Fibroblast of the aortic adventitia (primary cell): Measurements from ENCODE around the gene KIF22. TPM values are rescaled to one million over a fixed set of nuclear protein-coding genes. Genes with fewer than 3 reads are reported as not detected.

Experiments used
- DNase-seq: peaks from one replicate; pipeline ENCODE4 v3.0.0-alpha.2; 2010; ENCODE audit warnings: low read depth
- H3K4me3 ChIP-seq: 2 replicates; pipeline ENCODE4 v1.5.1; 2011; ENCODE audit warnings: low read depth, mild to moderate bottlenecking, control low read depth, low read length, moderate library complexity
- total RNA-seq: library from RNA; depleted of rRNA; stranded (reverse); fragments of >200 nt; gene quantifications from 2 replicates; pipeline ENCODE4 v1.2.3, GENCODE V29; 2012; ENCODE audit warnings: low replicate concordance
- TF ChIP-seq, protein P1 (sequence below): IDR thresholded peaks from 2 replicates; pipeline ENCODE4 v1.5.1; 2011; ENCODE audit warnings: mild to moderate bottlenecking, low read length, control low read depth, inconsistent platforms; ENCODE audit not compliant: insufficient read depth

The KIF22 gene
- total RNA-seq, 1 donor, result 52.4 TPM

DNA sequence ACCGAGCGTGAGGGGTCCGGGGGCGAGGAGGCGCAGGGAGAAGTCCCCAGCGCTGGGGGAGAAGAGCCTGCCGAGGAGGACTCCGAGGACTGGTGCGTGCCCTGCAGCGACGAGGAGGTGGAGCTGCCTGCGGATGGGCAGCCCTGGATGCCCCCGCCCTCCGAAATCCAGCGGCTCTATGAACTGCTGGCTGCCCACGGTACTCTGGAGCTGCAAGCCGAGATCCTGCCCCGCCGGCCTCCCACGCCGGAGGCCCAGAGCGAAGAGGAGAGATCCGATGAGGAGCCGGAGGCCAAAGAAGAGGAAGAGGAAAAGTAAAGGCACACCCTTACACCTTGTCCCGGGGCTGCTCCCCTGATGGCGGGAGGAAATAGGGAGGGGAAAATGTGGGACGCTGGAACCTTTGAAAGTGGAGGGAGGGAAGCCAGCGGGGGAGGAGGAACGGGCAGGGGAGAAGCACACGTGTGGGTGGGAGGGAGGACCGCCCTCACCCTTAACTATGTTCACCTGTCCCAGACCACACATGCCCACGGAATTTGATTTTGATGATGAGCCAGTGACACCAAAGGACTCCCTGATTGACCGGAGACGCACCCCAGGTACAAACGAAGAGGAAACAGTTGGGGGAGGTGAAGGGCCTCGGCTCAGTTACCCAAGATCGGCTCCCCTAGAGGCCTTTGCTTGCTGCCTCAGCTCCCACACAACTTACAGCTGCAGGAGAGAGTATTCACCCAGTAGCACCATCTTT lies 26.3 kb downstream of the KIF22 start:
- peak overlapping the region; percentile 86 for H3K4me3 ChIP-seq
- TF ChIP-seq, protein P1, sequence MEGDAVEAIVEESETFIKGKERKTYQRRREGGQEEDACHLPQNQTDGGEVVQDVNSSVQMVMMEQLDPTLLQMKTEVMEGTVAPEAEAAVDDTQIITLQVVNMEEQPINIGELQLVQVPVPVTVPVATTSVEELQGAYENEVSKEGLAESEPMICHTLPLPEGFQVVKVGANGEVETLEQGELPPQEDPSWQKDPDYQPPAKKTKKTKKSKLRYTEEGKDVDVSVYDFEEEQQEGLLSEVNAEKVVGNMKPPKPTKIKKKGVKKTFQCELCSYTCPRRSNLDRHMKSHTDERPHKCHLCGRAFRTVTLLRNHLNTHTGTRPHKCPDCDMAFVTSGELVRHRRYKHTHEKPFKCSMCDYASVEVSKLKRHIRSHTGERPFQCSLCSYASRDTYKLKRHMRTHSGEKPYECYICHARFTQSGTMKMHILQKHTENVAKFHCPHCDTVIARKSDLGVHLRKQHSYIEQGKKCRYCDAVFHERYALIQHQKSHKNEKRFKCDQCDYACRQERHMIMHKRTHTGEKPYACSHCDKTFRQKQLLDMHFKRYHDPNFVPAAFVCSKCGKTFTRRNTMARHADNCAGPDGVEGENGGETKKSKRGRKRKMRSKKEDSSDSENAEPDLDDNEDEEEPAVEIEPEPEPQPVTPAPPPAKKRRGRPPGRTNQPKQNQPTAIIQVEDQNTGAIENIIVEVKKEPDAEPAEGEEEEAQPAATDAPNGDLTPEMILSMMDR, result peak; percentile 40
- peak; percentile 58 for DNase-seq

DNA sequence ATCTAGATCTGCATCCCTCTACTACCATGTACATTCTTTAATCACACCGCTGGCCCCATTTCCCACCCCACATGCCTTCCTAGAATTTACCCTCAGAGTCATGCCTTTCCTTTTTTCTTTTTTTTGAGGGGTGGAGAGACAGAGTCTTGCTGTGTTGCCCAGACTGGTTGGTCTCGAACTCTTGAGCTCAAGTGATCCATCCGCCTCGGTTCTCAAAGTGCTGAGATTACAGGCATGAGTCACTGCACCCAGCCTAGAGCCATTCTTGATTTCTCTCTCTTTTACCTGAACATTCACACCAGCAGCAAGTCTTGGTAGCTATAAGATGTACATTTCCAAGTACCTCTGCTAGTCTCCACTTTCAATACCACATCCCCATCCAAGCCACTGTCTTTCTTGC lies 27.5 kb downstream of the KIF22 start:
- TF ChIP-seq, protein P1, result no peak
- no peak overlapping the region for H3K4me3 ChIP-seq
- no peak for DNase-seq

DNA sequence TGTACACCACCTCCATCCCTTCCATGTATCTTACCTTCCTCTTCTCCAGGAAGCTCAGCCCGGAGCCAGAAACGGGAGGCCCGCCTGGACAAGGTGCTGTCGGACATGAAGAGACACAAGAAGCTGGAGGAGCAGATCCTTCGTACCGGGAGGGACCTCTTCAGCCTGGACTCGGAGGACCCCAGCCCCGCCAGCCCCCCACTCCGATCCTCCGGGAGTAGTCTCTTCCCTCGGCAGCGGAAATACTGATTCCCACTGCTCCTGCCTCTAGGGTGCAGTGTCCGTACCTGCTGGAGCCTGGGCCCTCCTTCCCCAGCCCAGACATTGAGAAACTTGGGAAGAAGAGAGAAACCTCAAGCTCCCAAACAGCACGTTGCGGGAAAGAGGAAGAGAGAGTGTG lies 29.0 kb downstream of the KIF22 start:
- H3K4me3 ChIP-seq, result peak overlapping the region; percentile 81
- no peak for DNase-seq
- TF ChIP-seq, protein P1, result peak; percentile 21

DNA sequence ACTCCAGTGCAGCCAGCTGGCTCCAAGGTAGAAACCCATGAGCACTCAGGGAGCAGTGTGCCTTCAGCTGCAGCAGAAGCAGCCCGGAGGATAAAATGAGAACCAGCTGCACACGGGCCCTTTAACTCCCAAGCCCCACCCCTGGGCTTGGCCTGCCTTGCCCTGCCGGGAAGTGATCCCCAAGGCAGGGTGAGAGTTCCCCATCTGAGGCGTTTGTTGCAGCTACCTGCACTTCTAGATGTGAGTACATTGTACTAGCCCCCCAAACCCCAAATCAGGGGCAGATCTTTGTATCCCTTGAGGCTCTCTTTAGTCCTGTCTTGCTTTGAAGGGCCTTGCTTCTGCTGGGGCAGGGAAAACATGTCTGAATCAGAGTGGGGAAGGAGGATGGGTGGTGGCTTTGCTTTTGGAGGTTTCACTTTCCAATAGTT lies 29.7 kb downstream of the KIF22 start, which contains the start of gene MVP:
Gene MVP (plus strand): TSS at position 192 of the 431 bp plus-strand sequence. CDS start 10,088 bp downstream, outside the sequence.
- DNase-seq, result peak; percentile 75
- TF ChIP-seq, protein P1, result no peak
- peak within 1 kb of the TSS; percentile 81 for H3K4me3 ChIP-seq

DNA sequence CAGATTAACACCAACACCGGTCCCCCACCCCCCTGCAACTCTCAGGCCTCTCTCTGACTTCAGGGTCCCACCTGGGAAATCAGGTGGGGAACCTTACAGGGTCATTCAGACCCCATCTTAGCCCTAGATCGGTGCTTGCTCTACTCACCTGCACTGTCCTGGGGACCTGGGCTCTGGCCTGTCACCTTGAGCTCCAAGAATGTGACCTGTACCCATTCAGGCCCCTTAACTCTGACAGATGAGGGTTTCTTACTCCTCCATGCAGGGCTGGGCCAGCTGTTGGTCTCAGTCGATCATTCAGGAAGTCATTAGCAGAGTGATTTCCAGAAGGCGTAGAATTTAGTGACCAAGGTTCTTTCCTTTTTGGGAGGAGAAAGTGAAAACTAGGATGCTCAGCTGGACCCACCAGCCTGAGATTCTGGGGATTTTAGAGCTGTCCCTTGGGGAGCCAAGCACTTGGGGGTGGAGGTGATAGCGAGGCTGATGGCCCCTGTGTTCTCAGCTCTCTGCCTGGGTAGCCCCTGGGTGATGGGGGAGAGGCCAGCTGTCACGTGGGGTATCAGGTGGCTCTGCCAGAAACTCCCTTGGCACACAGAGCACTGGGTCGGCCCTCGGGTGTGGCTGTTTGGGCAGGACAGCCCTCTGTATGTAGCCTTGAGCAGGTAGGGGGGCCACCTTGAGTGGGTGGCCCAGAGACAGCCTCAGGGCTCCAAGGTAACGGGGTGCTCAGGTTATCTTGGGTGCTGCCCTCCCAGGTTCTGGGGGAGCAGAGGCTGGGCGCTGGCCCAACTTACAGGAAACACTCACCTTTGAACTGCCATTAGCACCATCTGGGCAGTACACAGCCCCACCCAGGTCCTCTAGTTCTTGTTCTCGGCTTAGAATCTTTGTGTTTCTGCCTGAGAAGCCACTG lies 30.4 kb downstream of the KIF22 start:
- peak overlapping the region; percentile 81 for H3K4me3 ChIP-seq
- TF ChIP-seq, protein P1, result no peak
- peak; percentile 66 for DNase-seq

DNA sequence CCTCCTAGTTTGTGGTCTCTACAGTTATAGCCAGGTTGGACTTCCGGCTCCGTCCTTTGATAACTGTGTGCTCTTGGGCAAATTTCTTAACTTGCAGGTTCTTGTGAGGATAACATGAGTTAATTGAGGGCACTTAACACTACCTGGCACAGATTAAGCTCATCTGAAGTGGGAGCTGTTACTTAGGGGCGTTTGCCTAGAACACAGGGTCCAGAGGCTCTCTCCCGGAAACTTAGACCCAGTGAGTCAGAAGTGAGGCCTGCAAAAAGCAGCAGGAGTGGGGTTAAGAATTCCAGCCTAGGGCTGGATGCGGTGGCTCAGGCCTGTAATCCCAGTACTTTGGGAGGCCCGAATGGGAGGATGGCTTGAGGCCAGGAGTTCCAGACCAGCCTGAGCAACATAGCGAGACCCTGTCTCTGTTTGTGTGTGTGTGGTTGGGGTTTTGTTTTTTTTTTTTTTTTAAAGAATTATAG lies 31.1 kb downstream of the KIF22 start:
- DNase-seq, result peak; percentile 84
- peak overlapping the region; percentile 81 for H3K4me3 ChIP-seq
- TF ChIP-seq, protein P1, result no peak
